GM12878 (cell line): ENCODE data around the gene SBNO2. TPM values are rescaled to one million over a fixed set of nuclear protein-coding genes. Genes with fewer than 3 reads are reported as not detected.

ENCODE experiments used
- ATAC-seq: fragments of 200-7000 bp; cut with Tn5 transposase; 3 replicates; pipeline ENCODE4 v1.9.1; 2020; ENCODE audit warnings: mild to moderate bottlenecking, moderate library complexity
- BruUV-seq: library from RNA; stranded (reverse); fragments of 400-500 nt; replicated peaks from 2 replicates; lab custom pipeline; 2021; lab: Mats Ljungman, UMichigan
- CTCF ChIA-PET: fragments of 300-600 bp; sonication (Branson Sonifier 250); formaldehyde crosslinking; extraction: SDS; loops from one replicate; lab custom pipeline; 2021; ENCODE audit warnings: inconsistent platforms; lab: Yijun Ruan, JAX
- POLR2A ChIA-PET: fragments of 350-600 bp; formaldehyde crosslinking; extraction: SDS; loops from one replicate; lab custom pipeline; 2021; ENCODE audit warnings: inconsistent platforms; lab: Charles Lee
- RAD21 ChIA-PET: fragments of 300-600 bp; sonication (Branson Sonifier 250); formaldehyde crosslinking; loops from one replicate; lab custom pipeline; 2023; ENCODE audit warnings: antibody characterized with exemption; ENCODE audit not compliant: unreplicated experiment; lab: Charles Lee
- SMC1A ChIA-PET: fragments of 300-600 bp; sonication (Branson Sonifier 250); formaldehyde crosslinking; loops from one replicate; lab custom pipeline; 2023; ENCODE audit not compliant: unreplicated experiment, uncharacterized antibody; lab: Charles Lee
- DNase-seq: peaks from one replicate; pipeline ENCODE4 v3.0.0-alpha.2; 2011; ENCODE audit warnings: low read depth, low spot score
- FAIRE-seq: peaks from 3 replicates; lab custom pipeline; 2011; peaks lifted over from hg19 to GRCh38; lab: Jason Lieb, UNC
- H2AFZ ChIP-seq: 2 replicates; pipeline ENCODE4 v1.6.0; 2011; ENCODE audit warnings: low read depth, low read length, control low read depth; ENCODE audit not compliant: control insufficient read depth
- H3K27ac ChIP-seq: 2 replicates; pipeline ENCODE4 v1.5.1; 2011; ENCODE audit warnings: control low read depth; ENCODE audit not compliant: control insufficient read depth, insufficient read depth
- H3K27me3 ChIP-seq, 2 experiments: replicated peaks in 1 of 2; 2 replicates each; pipeline versions ENCODE4 v1.6.0 to v1.6.1; 2011; ENCODE audit warnings: low read length in 1 of 2; ENCODE audit not compliant: control insufficient read depth in 2 of 2, insufficient read depth in 2 of 2
- H3K36me3 ChIP-seq, 2 experiments: 2 replicates each; pipeline ENCODE4 v1.5.1; 2011; ENCODE audit warnings: low read length in 1 of 2; ENCODE audit not compliant: control insufficient read depth in 2 of 2, insufficient read depth in 2 of 2
- H3K4me1 ChIP-seq: 2 replicates; pipeline ENCODE4 v1.6.1; 2011; ENCODE audit warnings: mild to moderate bottlenecking, low read length, moderate library complexity, mixed read lengths; ENCODE audit not compliant: control insufficient read depth, insufficient read depth
- H3K4me2 ChIP-seq: 2 replicates; pipeline ENCODE4 v1.6.0; 2011; ENCODE audit warnings: control low read depth; ENCODE audit not compliant: control insufficient read depth, insufficient read depth
- H3K4me3 ChIP-seq: fragments of 200-600 bp; sonication (generic); 2 replicates; pipeline ENCODE4 v1.5.1; 2016
- H3K79me2 ChIP-seq: 2 replicates; pipeline ENCODE4 v1.6.0; 2011; ENCODE audit warnings: low read length; ENCODE audit not compliant: control insufficient read depth, insufficient read depth
- H3K9ac ChIP-seq: 2 replicates; pipeline ENCODE4 v1.8.0; 2011; ENCODE audit warnings: low read length, control low read depth, mixed read lengths; ENCODE audit not compliant: control insufficient read depth, insufficient read depth
- H3K9me3 ChIP-seq: replicated peaks from 3 replicates; pipeline ENCODE4 v1.5.1; 2011; ENCODE audit warnings: mild to moderate bottlenecking, low read length; ENCODE audit not compliant: control insufficient read depth, insufficient read depth
- H4K20me1 ChIP-seq: 2 replicates; pipeline ENCODE4 v1.6.0; 2011; ENCODE audit not compliant: control insufficient read depth, insufficient read depth
- CEBPZ ChIP-seq: fragments of 150-350 bp; IDR thresholded peaks from 2 replicates; pipeline ENCODE4 v1.6.1; 2016; ENCODE audit warnings: low read depth, low read length
- POLR2A ChIP-seq: IDR thresholded peaks from 2 replicates; pipeline ENCODE4 v1.6.1; 2011; ENCODE audit warnings: low read depth, mild to moderate bottlenecking, low read length
- SREBF2 ChIP-seq: IDR thresholded peaks from 2 replicates; pipeline ENCODE4 v1.6.1; 2012; ENCODE audit warnings: mild to moderate bottlenecking, low read length
- WGBS: methylation state at CpG from one replicate; pipeline ENCODE4 v1.1.6; 2016; ENCODE audit warnings: low lambda C conversion rate; ENCODE audit not compliant: insufficient replicate concordance, insufficient coverage; ENCODE audit errors: missing lambda C conversion rate; 5-methylcytosine and 5-hydroxymethylcytosine counted together
- in situ Hi-C: fragments of 300-500 bp; cut with MboI; formaldehyde crosslinking; loops from 9 replicates; pipeline ENCODE4 v1.14.3; 2018; ENCODE audit warnings: mixed read lengths
- intact Hi-C: fragments of 100-400 bp; cut with micrococcal nuclease; formaldehyde crosslinking; loops from one replicate; pipeline ENCODE4 v1.14.2; 2022; ENCODE audit not compliant: unreplicated experiment
- polyA plus RNA-seq, 11 experiments: library from polyadenylated mRNA; depleted of rRNA in 4 of 11; unstranded in 6 of 11; stranded (reverse) in 5 of 11; fragments of >200 nt; fragmentation: Nextera tagmentation in 4 of 11; fragmentation: Illumina TruSeq in 1 of 11; extraction: Ambion mirVana in 4 of 11; extraction: Trizol in 1 of 11; gene quantifications; 1 replicate in 1 of 11; 2 replicates in 10 of 11; pipeline versions ENCODE4 v1.2.1 to v1.2.3, GENCODE V29; 2011 to 2016; ENCODE audit warnings: inconsistent platforms in 2 of 11, missing spikeins in 2 of 11, low read depth in 1 of 11
- total RNA-seq, 4 experiments: library from RNA; depleted of rRNA in 3 of 4; stranded (reverse); fragments of >200 nt in 3 of 4; fragmentation: Illumina TruSeq in 1 of 4; extraction: Trizol in 1 of 4; gene quantifications; 2 replicates each; pipeline versions ENCODE4 v1.2.1 to v1.2.3, GENCODE V29; 2013 to 2021

SBNO2 gene
- total and polyA plus RNA-seq, 10 of the 15 experiments (the other 5 are each of a cell fraction or from before 2014, with no cell fraction given), result 0.08 to 44.6 (median 5.4) TPM

GRCh38 chr19:1090731-1091543, 83.1 kb downstream of the SBNO2 start (continued):
- TF ChIP-seq CEBPZ, result no peak
- no peak for TF ChIP-seq SREBF2
- TF ChIP-seq, all 136 proteins: peak for 0

- Histone ChIP-seq H3K4me1 (peaks cover 32% of the 10 kb centered on the region), H2AFZ (no peak overlapping the region), H3K79me2 (peaks cover 21% of the 10 kb centered on the region), H3K27me3 (no peaks in the 10 kb centered on the region), H3K9me3 (no peaks in the 10 kb centered on the region)
- SMC1A ChIA-PET, result no interaction called here
- RAD21 ChIA-PET, result interaction anchor here (0.6 to 0.8 kb wide), 2 partner anchors 12 to 15 kb away, joined by 4 to 5 read pairs; no protein-coding TSS in a partner anchor
- no TSS peak for BruUV-seq
- no peak for ATAC-seq
- intact Hi-C loops, result no loop called here
- TF ChIP-seq CEBPZ (no peak), POLR2A (0 out of 2 replicates have a peak, but pooled peaks have one; percentile 5)
- TF ChIP-seq, all 136 proteins: peak for 1
- FAIRE-seq (no peak), DNase-seq (no peak)
- Histone ChIP-seq H3K9ac (no peak overlapping the region), H3K4me3 (no peak overlapping the region), H3K27ac (no peak overlapping the region), H3K4me2 (no peak overlapping the region), H4K20me1 (no peaks in the 10 kb centered on the region), H3K36me3 (peaks cover 6 to 44% of the 10 kb centered on the region in 2 experiments)
- in situ Hi-C loops, result no loop called here
- POLR2A ChIA-PET, result interaction anchor here (0.5 to 4.9 kb wide), 4 partner anchors 14 to 72 kb away, joined by 3 to 23 read pairs (median 5); partner anchors contain the start of gene ARHGAP45
- WGBS, result 80% methylated on average over 10 of the region's 22 CpGs
- CTCF ChIA-PET, result interaction anchor here (1.2 kb wide), 1 partner anchor 155 kb away, joined by 3 read pairs; no protein-coding TSS in a partner anchor
These were observed 84.2 kb downstream of the SBNO2 start for GRCh38 chr19:1089891-1090290.
